T-helper 1 cell treated with Interleukin-12 subunit alpha and Interleukin-12 subunit beta and Interleukin-4 antibody, amounts not matched to agents 30 ng/mL and 1 ng/mL, for 36 hours (primary cell): ENCODE measurements around the gene ARMC9. TPM values are rescaled to one million over a fixed set of nuclear protein-coding genes. Genes with fewer than 3 reads are reported as not detected.
"Not testable (repeated sequence)": the region's sequence is repeated elsewhere in the genome, so short reads cannot be mapped to it uniquely, and the experiment has no call there.

Experiments used
- intact Hi-C: fragments of 100-400 bp; cut with micrococcal nuclease; formaldehyde crosslinking; loops from one replicate; pipeline ENCODE4 v1.15.1; 2024
- total RNA-seq: library from RNA; stranded (reverse); gene quantifications from 2 replicates; pipeline ENCODE4 v1.2.3, GENCODE V29; 2022

The ARMC9 gene
- total RNA-seq, 1 donor from 2014 or later: 1.4 TPM

DNA sequence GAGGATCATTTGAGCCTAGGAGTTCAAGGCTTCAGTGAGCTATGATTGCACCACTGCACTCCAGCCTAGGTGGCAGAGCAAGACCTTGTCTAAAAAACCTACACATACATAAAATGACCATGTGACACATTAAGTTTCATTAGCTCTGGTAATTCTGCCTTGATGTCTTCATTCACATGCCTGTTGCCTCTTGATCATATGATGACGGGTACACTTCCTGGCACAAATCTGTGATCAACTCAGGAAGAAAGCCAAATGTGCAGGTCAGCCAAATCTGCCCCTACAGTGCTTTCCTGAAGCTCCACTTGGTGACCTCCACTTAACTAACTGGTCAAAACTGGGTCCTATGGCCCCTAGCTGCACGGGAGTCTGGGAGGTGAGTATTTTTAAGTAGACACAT lies 142.7 kb downstream of the ARMC9 start:
- intact Hi-C loops: no loop called here

DNA sequence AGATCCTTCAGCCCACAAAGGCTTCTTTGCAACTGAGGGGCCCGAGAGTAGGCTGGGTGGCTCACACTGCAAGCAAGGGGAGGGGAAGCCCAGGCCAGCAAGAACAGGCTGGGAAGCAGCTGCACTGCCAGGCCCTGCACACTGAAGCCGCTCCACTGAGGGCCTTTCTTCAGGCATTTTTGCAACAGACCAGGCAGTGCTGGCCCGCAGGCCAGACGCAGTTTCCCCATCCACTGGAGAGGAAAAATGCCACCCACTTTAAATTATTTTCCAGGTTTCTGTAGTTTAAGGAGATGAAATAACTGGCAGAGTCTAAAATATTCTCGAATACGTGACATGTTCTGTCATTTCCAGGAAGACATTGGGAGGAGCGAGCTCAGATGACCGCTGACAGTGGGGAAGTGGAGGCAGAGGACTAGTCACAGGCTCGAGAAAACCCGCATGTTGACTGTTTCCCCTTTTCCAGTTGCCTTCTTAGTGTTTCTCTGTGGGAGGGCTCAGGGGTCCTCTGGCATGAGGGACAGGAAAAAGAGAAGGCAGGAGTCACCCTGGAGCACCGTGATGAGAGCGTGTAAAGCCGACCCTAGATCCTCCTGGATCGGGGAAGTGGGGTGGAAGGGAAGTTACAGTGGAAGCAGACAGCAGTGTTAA lies 143.8 kb downstream of the ARMC9 start:
- intact Hi-C loops: no loop called here

DNA sequence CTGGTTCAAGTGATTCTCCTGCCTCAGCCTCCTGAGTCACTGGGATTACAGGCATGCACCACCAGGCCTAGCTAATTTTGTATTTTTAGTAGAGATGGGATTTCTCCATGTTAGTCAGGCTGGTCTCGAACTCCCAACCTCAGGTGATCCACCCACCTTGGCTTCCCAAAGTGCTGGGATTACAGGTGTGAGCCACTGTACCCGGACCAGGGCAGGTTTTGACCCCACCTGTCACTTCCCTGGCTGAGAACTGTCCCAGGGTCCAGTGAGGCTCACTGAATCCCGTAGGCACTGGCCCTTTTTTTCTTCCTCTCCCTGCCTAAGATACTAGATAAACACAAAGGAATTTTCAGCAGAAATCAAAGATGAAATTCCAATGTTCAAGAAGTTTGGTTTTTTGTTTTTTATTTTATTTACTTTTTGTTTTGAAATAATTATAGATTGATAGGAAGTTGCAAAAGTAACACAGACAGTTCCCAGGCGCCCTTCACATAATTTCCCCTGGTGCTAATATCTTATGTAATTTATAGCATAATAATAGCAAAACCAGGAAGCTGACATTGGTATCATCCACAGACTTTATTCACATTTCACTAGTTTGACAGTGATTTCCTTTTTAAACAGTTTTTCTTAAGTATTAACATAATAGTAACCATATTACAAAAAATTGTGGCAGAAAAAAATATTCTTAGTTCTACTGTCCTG lies 144.7 kb downstream of the ARMC9 start:
- intact Hi-C loops: no loop called here

DNA sequence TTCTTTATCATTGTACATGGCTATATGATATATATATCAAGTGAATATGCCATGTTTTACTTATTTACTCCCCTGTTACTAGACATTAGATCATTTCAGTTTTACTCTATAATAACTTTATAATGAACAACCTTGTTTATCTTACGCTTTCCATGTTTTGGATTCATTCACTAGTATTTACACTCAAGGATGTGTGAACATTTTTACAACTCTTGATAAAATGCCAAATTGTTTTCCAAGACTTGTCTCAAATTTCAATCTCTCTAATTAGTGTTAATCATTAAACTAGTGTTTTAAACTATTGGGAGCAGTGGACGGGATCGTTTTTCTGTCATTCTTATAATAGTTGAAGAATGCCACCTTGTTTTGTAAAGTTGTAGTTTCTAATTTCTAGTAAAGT lies 145.6 kb downstream of the ARMC9 start:
- intact Hi-C loops: no loop called here

DNA sequence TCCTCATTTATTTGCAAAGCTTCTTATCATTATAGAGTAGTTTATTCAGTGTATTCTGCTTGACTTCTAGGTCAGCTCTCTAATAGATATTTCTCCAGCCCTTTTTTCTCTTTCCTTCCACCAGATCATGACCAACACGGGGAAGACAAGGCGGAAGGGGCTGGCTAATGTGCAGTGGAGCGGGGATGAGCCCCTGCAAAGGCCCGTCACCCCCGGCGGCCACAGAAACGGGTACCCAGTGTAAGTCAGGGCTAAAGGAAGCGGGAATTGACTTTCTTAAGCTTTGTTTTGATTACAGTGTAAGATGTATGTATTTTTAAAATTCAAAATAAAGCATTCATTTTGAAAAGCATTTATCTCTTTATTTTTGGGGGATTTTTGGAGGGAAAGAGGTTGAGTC lies 146.4 kb downstream of the ARMC9 start:
- intact Hi-C loops: no loop called here

DNA sequence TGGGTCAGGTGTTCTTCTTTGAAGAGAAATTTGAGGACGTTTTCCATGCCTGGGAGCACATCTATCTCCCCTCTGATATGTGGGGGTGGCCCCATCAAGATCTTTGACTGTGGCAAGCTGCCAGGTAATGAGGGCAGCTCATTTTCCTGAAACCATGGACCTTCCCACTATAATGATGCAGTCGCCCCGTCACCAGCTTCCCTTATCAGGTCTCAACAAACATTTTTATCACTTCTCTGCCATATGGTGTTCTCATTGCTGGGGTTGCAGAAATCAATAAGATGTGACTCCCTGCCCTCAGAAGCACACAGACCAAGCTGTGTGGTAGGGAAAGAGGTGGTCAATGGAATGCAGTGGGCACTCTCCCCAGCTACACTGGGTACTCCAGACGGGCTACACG lies 148.7 kb downstream of the ARMC9 start:
- intact Hi-C loops: no loop called here

DNA sequence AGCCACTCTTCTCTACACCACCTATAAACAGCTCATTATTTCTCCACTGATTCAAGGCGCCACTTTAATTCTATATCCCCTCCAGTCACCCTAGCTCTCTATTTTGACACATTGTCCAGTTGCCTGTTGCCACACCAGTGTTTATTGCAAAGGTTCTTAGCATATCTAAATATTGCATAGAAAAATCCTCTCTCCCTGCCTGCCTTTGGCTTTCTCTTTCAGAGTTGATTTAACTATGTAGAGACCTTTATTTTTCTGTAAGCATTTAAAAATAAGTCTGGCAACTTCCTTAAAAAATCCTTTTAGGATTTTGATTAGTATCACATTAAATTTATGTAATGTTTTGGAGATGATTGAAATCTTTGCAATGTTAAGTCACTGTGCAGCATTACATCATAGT lies 149.2 kb downstream of the ARMC9 start:
- intact Hi-C loops: no loop called here

DNA sequence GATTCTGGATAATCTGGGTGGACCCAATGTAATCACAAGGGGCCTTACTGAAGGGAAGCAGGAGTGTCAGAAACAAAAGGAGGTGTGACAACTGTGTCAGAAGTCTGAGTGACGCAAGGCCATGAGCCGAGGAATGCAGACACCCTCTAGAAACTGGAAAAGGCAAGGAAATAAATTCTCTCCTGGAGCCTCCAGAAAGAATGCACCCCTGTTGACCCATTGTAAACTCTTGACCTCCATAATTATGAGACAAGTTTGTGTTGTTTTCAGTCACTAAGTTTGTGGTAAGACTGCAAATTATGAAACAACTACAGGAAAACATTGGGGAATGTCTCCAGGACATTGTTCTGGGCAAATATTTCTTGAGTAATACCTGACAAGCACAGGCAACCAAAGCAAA lies 149.7 kb downstream of the ARMC9 start:
- intact Hi-C loops: no loop called here

DNA sequence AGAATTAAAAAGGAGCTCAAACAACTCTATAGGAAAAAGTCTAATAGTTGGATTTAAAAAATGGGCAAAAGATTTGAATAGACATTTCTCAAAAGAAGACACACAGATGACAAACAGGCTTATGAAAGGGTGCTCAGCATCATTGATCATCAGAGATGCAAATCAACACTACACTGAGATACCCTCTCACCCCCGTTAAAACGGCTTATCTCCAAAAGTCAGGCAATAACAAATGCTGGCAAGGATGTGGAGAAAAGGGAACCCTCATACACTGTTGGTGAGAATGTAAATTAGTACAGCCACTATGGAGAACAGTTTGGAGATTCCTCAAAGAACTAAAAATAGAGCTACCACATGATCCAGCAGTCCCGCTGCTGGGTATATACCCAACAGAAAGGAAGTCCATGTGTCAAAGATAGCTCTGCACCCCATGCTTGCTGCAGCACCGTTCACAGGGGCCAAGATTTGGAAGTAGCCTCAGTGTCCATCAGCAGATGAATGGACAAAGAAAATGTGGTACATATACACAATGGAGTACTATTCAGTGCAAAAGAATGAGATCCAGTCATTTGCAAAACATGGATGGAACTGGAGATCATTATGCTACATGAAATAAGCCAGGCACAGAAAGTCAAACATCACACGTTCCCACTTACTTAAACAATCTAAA lies 150.4 kb downstream of the ARMC9 start:
- intact Hi-C loops: no loop called here

DNA sequence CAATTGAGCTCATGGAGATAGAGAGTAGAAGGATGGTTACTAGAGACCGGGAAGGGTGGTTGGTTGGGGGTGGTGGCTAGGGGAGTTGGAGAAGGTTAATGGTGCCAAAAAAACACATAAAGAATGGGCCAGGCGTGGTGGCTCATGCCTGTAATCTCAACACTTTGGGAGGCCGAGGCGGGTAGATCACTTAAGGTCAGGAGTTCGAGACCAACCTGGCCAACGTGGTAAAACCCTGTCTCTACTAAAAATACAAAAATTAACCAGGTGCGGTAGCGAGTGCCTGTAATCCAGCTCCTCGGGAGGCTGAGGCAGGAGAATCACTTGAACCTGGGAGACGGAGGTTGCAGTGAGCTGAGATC lies 150.9 kb downstream of the ARMC9 start:
- intact Hi-C loops: not testable (repeated sequence)

DNA sequence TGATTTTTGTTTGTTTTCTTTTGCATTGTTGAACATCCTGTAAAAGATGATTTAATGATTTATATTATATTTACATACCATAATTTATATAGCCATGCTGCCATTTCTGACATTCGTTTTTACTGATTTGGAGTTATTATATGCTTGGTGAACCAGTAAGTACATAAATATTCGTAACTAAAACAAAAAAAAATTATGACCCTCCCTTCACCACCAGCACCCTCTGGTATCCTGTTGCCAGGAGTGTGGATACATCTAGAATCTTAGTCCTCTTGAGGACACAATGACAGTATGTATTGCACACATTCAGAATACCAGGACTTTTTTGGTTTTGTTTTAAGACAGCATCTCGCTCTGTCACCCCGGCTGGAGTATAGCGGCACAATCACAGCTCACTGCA lies 153.2 kb downstream of the ARMC9 start:
- intact Hi-C loops: no loop called here

DNA sequence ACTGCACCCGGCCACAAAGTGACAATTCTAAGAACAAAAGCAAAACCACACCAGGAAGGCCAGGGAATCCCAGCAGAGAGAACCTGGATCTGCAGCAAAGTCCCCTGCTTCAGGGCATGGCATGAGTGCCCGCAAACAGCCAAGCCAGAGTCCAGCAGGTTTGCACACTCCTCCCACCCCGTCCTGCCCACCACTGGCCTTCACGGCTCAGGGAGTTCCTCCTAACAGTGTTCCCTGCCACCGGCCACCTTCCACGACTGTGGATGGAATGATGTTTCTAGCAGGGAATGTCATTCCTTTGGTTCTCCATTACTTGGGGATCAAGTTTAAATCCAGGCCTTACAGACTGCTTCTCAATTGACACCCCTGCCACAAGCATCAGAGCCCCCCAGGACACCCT lies 155.0 kb downstream of the ARMC9 start:
- intact Hi-C loops: no loop called here

DNA sequence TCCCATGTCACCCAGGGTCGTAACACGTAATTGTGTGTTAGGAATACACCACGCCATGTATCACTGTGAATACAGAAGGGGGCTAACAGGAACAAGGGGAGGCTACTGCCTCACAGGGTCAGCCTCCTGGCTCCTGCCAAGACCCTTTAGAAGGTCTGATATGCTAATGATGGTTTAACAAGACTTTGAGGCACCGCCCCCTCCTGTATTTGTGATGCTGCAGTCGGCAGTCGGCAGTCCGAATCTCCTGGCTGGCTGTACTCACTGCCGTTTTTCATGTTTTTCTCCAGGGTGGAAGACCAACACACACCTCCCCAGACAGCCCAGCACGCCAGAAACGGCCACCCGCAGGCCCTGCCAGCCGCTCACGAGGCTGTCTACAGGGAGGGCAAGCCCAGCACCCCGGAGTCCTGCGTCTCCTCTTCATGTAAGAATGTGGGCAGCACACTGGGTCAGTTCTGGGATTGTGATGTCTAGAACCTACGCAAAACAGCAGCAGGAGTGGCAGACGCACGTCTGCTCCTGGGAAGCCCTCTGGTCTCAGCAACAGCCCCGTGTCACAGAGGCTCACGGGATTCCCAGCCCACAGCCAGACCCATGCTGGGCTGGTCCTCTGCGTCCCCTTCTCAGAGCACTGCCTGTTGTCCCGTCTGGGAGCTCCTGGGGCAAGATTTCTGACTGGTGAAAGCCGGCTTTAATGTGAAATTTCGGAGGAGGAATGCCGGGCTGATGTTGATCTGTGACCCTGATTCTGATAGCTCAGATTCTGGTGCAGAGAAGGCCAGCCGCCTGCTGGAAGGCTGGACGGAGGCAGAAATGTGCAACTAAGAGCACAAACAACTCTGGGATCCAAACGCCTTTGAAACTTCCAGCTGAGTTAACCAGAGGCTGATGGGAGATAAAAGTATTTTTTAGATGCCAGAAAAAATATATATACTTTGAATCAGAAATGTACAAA lies 157.4 kb downstream of the ARMC9 start:
- intact Hi-C loops: no loop called here

DNA sequence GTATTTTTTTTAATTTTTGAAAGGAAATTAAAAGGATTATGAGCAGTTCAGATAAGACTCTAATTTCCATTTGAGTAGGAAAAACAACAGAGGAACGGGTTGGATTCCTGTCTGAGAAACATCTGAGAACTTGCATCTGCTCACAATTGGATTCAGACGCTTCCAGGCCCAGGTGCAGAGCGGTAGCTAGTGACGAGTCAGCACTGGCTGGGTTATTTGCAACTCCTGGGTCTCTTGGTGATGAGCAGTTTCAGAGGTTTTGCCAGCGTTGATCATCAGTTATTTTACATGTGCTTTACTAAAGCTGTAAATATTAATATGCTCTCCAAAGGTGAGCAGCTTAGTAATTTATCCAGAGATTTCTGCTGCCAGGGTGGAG lies 158.0 kb downstream of the ARMC9 start:
- intact Hi-C loops: no loop called here

DNA sequence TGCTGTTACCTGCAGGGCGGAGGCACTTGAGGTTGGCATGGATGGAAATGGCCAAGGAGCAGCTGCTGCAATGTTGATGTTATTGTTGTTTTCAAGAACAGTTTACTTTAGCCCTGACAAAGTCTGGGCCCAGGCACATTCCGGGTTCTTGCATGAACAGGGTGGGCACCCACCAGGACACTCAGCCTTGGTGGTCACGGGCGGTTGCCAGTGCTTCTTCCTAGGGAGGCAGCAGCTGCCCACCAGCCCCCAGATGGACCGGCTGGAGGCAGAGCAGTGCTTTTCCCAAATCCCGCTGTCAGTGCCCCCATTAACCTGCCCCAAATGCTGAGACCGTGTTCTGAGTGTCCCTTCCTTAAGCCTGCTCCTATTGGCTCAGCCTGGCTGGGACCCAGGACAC lies 158.6 kb downstream of the ARMC9 start:
- intact Hi-C loops: no loop called here

DNA sequence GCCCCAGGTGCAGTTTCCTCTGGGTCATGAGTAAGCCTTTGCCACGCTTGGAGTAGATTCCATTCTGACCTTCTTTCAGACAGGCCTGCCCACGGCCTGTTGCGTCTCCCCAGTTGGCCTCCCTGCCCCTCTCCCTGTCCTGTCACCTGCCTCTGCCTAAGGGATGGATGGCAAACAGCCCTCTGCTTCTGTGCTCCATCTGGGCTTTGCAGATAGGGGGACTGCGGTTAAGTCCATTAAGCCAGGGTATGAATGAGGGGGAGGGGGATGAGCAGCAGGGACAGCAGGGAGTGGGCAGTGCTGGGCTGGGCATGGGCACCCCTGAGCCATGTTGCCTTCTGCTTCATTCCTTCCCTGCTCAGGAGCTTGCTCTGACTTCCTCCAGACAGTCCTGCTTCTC lies 159.5 kb downstream of the ARMC9 start:
- intact Hi-C loops: no loop called here

DNA sequence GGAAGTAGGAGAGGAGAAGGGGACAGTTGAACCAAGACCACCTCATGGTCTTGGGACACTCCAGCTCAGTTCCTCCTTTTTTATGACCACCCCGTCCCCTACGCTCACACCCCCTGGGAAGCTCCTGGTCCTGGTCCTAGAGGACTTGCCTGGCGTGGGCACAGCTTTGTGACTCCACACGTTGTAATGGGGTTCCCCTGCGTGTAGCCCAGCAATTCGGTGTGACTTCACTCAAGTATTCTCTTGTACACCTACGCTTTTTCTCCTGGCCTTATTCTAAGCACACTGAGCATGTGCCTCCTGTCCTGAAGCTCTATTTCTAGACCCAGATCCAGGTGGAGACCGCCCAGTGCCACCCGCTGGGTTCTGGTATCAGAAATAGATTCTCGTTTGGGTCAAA lies 161.0 kb downstream of the ARMC9 start:
- intact Hi-C loops: no loop called here

DNA sequence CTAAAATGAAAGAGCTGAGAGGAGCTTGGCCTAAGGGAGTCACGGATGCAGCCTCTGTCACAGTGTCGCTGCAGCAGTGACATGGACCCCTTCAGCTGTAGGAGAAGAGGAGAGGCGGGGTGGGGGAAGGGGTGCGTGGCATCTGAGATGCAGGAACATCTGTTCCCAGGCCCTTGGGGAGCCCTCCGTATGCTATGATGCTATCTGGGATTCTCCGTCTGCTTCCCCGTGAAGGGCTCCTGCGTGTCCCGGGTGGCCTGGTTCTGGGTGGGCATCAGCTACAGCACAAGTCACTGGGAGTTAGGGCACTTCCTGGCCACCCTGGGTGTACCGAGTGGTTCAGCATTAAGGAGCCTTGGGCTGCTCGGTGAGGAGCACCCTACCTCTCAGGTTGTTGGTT lies 161.5 kb downstream of the ARMC9 start:
- intact Hi-C loops: no loop called here

DNA sequence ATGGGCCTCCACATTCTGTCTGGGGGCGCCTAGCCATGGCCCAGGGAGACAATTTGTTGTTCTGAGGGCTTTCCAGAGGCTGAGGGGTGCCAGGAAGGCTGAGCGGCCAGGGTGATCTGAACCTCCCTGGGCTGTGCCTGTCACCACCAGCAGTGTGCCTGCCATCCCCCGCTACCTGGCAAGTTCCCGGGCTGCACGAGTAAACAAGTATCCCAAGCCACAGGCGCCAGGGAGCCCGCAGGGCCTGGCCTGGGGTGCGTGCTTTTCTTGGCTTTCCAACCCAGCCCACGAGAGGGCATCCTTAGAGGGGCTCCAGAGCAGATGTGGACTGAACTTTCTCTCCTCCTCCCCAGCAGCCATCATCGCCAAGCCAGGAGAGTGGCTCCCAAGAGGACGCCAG lies 162.0 kb downstream of the ARMC9 start:
- intact Hi-C loops: no loop called here

DNA sequence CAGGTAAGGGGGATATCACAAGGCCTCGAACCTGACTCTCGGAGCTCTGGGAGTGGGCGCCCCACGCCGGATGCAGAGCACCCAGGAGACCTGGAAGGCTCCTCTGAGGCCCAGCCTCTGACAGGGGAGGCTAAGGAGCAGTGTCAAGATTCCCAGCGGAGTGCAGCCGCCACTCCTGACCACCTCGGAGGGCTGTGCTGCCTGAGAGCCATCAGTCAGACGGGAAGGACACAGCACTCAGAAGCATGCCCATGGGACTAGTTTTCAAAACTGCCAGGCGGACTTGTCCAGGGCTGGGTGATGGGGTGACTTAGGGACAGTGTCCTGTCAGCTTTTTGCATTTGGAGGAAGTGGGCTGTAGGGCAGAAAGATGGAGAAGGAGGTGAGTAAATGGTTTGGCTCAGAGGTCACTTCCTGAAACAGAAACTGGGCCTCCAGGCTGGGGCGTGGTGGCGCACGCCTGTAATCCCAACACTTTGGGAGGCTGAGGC lies 162.5 kb downstream of the ARMC9 start:
- intact Hi-C loops: no loop called here

DNA sequence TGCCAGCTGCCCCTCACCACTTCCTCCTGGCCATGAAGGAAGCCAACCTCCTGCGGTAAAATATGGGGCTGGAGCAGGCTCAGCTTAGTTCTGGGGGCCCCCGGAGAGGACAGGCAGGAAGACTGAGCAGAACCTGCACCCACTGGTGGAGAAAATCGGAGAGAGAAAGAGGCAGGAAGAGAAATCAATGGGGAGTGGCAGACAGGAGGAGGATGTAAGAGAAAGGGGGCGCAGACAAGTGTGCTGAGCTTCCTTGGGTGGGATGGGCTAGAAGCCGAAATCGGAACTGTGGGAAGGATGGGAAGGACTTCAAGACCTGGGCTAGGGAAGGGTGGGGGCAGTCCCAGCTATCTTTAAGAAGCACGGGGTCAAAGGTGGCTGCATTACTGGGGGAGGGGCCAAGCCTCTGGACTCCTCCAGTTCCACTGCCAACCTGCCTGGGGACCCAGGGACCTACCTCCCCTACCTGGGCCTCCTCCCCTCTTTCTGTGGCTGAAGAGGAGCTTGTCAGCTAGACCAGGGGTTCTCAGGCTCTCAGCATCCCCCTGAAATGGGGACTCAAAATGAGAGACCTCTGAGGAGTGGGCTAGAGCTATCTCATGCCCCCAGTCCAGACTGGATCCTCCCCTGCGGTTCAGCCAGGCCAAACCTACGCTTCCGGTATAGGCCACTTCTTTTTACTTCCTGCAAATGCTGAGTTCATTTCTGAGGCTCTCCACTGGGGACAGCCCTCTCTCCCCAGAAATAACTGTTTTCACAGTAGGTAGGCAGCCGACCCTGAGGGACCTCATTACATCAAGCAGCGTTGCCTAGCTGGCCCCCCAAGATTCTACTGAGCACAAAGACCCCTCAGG lies 163.5 kb downstream of the ARMC9 start:
- intact Hi-C loops: no loop called here
